Upper lobe of left lung (tissue), 6 donors: Measurements from ENCODE around the gene JPT1. TPM values are rescaled to one million over a fixed set of nuclear protein-coding genes. Genes with fewer than 3 reads are reported as not detected.

Experiments used
- ATAC-seq, 2 donors: fragments of 200-7000 bp; cut with Tn5 transposase; one replicate each; pipeline ENCODE4 v1.9.1; 2022; ENCODE audit warnings: mild to moderate bottlenecking in 2 of 2, moderate library complexity in 2 of 2; ENCODE audit not compliant: low FRiP score in 2 of 2
- DNase-seq, 2 donors: peaks; one replicate each; pipeline ENCODE4 v3.0.0-alpha.2; 2019 to 2020
- H3K27ac ChIP-seq, 4 donors: fragments of 200-600 bp; sonication (generic); one replicate each; pipeline ENCODE4 v1.5.1; 2016 to 2019
- H3K27me3 ChIP-seq, 4 donors: fragments of 200-600 bp; sonication (generic); one replicate each; pipeline ENCODE4 v1.5.1; 2017 to 2019
- H3K36me3 ChIP-seq, 4 donors: fragments of 200-600 bp; sonication (generic); one replicate each; pipeline ENCODE4 v1.5.1; 2016 to 2019
- H3K4me1 ChIP-seq, 4 donors: fragments of 200-600 bp; sonication (generic); one replicate each; pipeline ENCODE4 v1.5.1; 2018 to 2019
- H3K4me3 ChIP-seq, 4 donors: fragments of 200-600 bp; sonication (generic); one replicate each; pipeline ENCODE4 v1.5.1; 2017 to 2019; ENCODE audit warnings: mild to moderate bottlenecking in 2 of 4, moderate library complexity in 1 of 4
- H3K9me3 ChIP-seq, 4 donors: fragments of 200-600 bp; sonication (generic); one replicate each; pipeline ENCODE4 v1.5.1; 2018 to 2019
- CTCF ChIP-seq, 6 experiments: fragments of 450-650 bp in 4 of 6; fragments of 200-600 bp in 2 of 6; sonication (generic) in 2 of 6; IDR thresholded peaks; one replicate each; pipeline ENCODE4 v1.5.1; 2016 to 2019; ENCODE audit warnings: antibody characterized with exemption in 6 of 6
- EP300 ChIP-seq, 4 donors: sonication (generic); formaldehyde crosslinking; IDR thresholded peaks; one replicate each; pipeline ENCODE4 v1.5.1; 2017; ENCODE audit warnings: antibody characterized with exemption in 4 of 4, control low read depth in 2 of 4
- POLR2A ChIP-seq, 4 donors: fragments of 450-650 bp; IDR thresholded peaks; one replicate each; pipeline ENCODE4 v1.5.1; 2016 to 2017; ENCODE audit warnings: antibody characterized with exemption in 4 of 4, mild to moderate bottlenecking in 2 of 4
- POLR2AphosphoS5 ChIP-seq, 2 donors: sonication (generic); formaldehyde crosslinking; IDR thresholded peaks; one replicate each; pipeline ENCODE4 v1.5.1; 2017; ENCODE audit warnings: antibody characterized with exemption in 2 of 2
- WGBS, 2 donors: methylation state at CpG; one replicate each; pipeline ENCODE4 v1.1.5; 2017 to 2018; 5-methylcytosine and 5-hydroxymethylcytosine counted together
- total RNA-seq, 6 donors: library from RNA; depleted of rRNA in 4 of 6; stranded (reverse); fragments of >200 nt in 4 of 6; gene quantifications; one replicate each; pipeline versions ENCODE4 v1.1.0 to v1.2.1, GENCODE V29; 2016 to 2021
- donor health status: DM: no; HTN: no; CAD: no; lungs with moderate emphysema.
- donor health status: DM: no; HTN: yes; CAD: no; lungs with severe emphysema.

The JPT1 gene
- total RNA-seq, 6 donors from 2014 or later: 44.0 to 118 (median 70.1) TPM

DNA sequence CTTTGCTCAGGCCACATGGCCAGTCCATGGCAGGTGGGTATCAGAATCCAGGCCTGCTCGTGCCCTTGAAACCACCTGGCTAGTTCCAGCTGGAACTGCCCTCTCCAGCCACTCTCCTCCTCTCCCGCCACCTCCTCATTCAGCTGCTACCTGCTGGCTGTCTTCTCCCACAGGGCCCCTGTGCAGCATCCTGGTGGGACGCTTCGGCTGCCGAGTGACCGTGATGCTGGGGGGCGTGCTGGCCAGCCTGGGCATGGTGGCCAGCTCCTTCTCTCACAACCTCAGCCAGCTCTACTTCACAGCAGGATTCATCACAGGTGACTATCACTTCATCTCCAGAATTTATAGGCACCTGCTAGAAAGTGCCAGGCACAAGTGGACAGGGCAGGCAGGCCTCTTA, 56.4 kb downstream of the JPT1 start:
- Histone ChIP-seq H3K4me1 (peaks cover 25 to 48% (median 37%) of the 10 kb centered on the region in 4 donors), H3K9me3 (no peaks in the 10 kb centered on the region), H3K27ac (peak overlapping the region in 1 of 4 donors; percentile 98), H3K27me3 (no peaks in the 10 kb centered on the region), H3K36me3 (peaks cover 7 to 44% (median 31%) of the 10 kb centered on the region in 4 donors), H3K4me3 (no peak overlapping the region)
- ATAC-seq: no peak
- 96 to 100% methylated on average over 3 to 7 of the region's 7 CpGs for WGBS, 2 donors
- no peak for DNase-seq
- TF ChIP-seq POLR2A (IDR thresholded peaks at IDR 0.05) (no peak), POLR2AphosphoS5 (IDR thresholded peaks at IDR 0.05) (no peak), CTCF (IDR thresholded peaks at IDR 0.05) (no peak), EP300 (IDR thresholded peaks at IDR 0.05) (no peak)

DNA sequence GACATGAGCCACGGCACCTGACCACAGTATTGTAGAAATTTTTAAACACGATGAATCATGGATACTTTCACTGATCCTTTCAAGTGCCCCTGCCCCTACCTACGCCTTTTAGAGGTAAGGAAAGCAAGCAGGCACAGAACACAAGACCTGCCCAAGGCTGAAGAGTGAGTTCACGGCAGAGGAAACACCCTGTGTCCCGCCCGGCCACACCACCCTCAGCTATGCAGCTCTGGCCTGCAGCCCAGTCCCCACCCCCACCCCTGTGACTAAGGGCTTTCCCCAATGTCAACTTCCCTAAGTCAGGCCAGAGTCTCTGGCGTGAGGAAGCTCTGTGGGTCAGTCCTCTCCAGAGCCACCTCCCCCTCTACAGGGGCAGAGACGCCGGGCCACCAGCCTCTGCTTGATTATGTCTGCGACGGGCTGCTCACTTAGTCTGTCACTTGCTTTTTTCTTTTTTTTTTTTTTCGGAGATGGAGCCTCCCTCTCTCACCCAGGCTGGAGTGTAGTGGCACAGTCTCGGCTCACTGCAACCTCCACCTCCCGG, 58.2 kb downstream of the JPT1 start:
- H3K36me3 ChIP-seq: peaks cover 7 to 39% (median 30%) of the 10 kb centered on the region in 4 donors

DNA sequence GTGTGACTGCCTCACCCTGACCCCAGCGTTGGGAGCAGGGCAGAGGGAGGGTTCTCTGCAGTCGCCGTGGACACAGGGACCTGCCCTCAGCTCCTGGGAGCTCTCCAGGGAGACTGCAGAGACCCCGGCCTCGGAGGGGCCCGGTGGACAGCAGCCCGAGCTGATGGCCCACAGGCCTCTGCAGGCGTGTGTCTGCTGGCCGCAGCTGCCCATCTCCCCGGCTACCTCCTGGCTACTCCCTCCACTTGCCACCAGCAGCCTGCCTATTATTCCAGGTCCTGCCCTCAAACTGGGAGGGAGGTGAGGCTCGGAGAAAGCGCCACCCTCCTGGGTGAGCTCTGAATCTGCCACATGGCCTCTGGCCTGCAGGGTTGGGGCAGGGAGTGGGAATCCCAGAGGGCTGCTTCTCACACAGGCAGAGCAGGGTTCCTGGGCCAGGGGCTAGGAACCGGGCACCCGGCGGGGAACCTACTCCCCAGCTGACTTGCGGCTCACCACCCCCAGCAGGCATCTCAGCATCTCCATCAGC, 59.4 kb downstream of the JPT1 start:
- WGBS, 2 donors: 85 to 100% methylated on average over 1 to 15 of the region's 16 CpGs
- Histone ChIP-seq H3K27me3 (no peaks in the 10 kb centered on the region), H3K4me1 (peaks cover 54 to 77% (median 63%) of the 10 kb centered on the region in 4 donors), H3K27ac (peak overlapping the region; percentile 75 to 98 (median 79)), H3K36me3 (peaks cover 1 to 30% (median 21%) of the 10 kb centered on the region in 4 donors), H3K9me3 (no peaks in the 10 kb centered on the region), H3K4me3 (no peak overlapping the region)
- DNase-seq (no peak), ATAC-seq (no peak)
- TF ChIP-seq POLR2A (IDR thresholded peaks at IDR 0.05): no peak

More for the DNA sequence above, 58.2 kb downstream of the JPT1 start:
- ATAC-seq: peak; percentile 90 to 95
- H3K9me3 ChIP-seq: no peaks in the 10 kb centered on the region
- H3K27me3 ChIP-seq: no peaks in the 10 kb centered on the region
- TF ChIP-seq POLR2A (IDR thresholded peaks at IDR 0.05) (peak in 1 of 4 donors; percentile 29), EP300 (IDR thresholded peaks at IDR 0.05) (peak in 2 of 4 donors; percentile 57 to 89), POLR2AphosphoS5 (IDR thresholded peaks at IDR 0.05) (peak; percentile 78 to 81), CTCF (IDR thresholded peaks at IDR 0.05) (no peak)
- peak; percentile 83 to 95 for DNase-seq
- H3K27ac ChIP-seq: peak overlapping the region; percentile 75 to 98 (median 79)
- H3K4me3 ChIP-seq: no peak overlapping the region
- 29 to 38% methylated on average over 13 to 14 of the region's 14 CpGs for WGBS, 2 donors
- H3K4me1 ChIP-seq: peaks cover 42 to 65% (median 52%) of the 10 kb centered on the region in 4 donors

- Histone ChIP-seq H3K4me1 (peaks cover 67 to 90% (median 76%) of the 10 kb centered on the region in 4 donors), H3K27ac (peak overlapping the region; percentile 56 to 98 (median 82)), H3K4me3 (peak overlapping the region in 1 of 4 donors; percentile 10), H3K9me3 (no peaks in the 10 kb centered on the region), H3K36me3 (peaks cover 0 to 17% (median 11%) of the 10 kb centered on the region in 4 donors), H3K27me3 (no peaks in the 10 kb centered on the region)
- WGBS, 2 donors: 76 to 93% methylated on average over 3 to 14 of the region's 18 CpGs
- ATAC-seq (no peak), DNase-seq (peak in 1 of 2 donors; percentile 44)
- TF ChIP-seq POLR2A (IDR thresholded peaks at IDR 0.05) (no peak), EP300 (IDR thresholded peaks at IDR 0.05) (no peak), POLR2AphosphoS5 (IDR thresholded peaks at IDR 0.05) (no peak), CTCF (IDR thresholded peaks at IDR 0.05) (no peak)
Observed at GRCh38 chr17:75093548-75094158, 60.7 kb downstream of the JPT1 start.

DNA sequence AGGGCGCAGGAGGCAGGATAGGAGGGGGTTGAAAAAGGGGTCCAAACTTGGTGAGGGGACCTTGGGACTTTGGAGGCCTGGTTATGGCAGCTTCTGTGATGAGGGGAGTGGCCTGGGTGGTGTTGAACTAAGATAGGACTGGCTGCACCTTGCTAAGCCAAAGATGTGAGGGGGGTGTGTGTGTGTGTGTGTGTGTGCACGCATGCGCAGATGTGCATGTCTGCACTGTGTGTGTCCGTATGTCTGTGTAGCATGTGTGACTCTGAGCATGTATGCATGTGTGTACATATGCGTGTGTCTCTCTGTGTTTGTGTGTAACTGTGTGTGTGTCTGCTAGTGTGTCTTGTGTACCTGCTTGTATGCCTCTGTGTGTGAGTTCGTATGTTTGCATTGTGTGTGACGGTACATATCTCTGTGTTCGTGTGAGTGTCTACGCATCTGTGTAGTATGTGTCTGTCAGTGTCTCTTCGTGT, 62.4 kb downstream of the JPT1 start:
- H3K4me3 ChIP-seq: peak overlapping the region in 3 of 4 donors; percentile 3 to 60 (median 11)
- H3K9me3 ChIP-seq: no peaks in the 10 kb centered on the region
- peaks cover 75 to 99% (median 81%) of the 10 kb centered on the region in 4 donors for H3K4me1 ChIP-seq
- DNase-seq (no peak), ATAC-seq (no peak)
- H3K27ac ChIP-seq: peak overlapping the region; percentile 74 to 98 (median 82)
- WGBS, 2 donors: 78 to 87% methylated on average over 10 of the region's 10 CpGs
- H3K27me3 ChIP-seq: no peaks in the 10 kb centered on the region
- H3K36me3 ChIP-seq: peaks cover 0 to 5% (median 2%) of the 10 kb centered on the region in 4 donors
- TF ChIP-seq EP300 (IDR thresholded peaks at IDR 0.05): no peak
- TF ChIP-seq POLR2AphosphoS5 (IDR thresholded peaks at IDR 0.05): no peak
- no peak for TF ChIP-seq POLR2A (IDR thresholded peaks at IDR 0.05)
- TF ChIP-seq CTCF (IDR thresholded peaks at IDR 0.05): no peak
